Activated CD4-positive, alpha-beta T cell treated with anti-CD3 and anti-CD28 coated beads for 36 hours (primary cell): ENCODE measurements around the gene ERGIC1. TPM values are rescaled to one million over a fixed set of nuclear protein-coding genes. Genes with fewer than 3 reads are reported as not detected.
"Not testable (repeated sequence)": the region's sequence is repeated elsewhere in the genome, so short reads cannot be mapped to it uniquely, and the experiment has no call there.

Experiments used
- ATAC-seq: fragments of 200-7000 bp; cut with Tn5 transposase; one replicate; pipeline ENCODE4 v1.10.0; 2021; ENCODE audit warnings: mild to moderate bottlenecking, moderate library complexity
- CTCF ChIA-PET: fragments of 350-600 bp; sonication (Branson Sonifier 250); formaldehyde crosslinking; loops from one replicate; lab custom pipeline; 2021; ENCODE audit warnings: antibody characterized with exemption; lab: Charles Lee
- POLR2A ChIA-PET: fragments of 350-600 bp; sonication (Branson Sonifier 250); formaldehyde crosslinking; loops from one replicate; lab custom pipeline; 2021; ENCODE audit warnings: antibody characterized with exemption, inconsistent platforms; lab: Charles Lee
- DNase-seq: peaks from one replicate; pipeline ENCODE4 v3.0.0-alpha.2; 2020
- H3K27ac Mint-ChIP-seq: one replicate; pipeline ENCODE4 v1.8.0; 2021; ENCODE audit warnings: mixed read lengths
- H3K27me3 Mint-ChIP-seq: one replicate; pipeline ENCODE4 v1.8.0; 2021; ENCODE audit warnings: mixed read lengths
- H3K36me3 Mint-ChIP-seq: one replicate; pipeline ENCODE4 v1.8.0; 2021; ENCODE audit warnings: low read depth, mixed read lengths
- H3K4me1 Mint-ChIP-seq: one replicate; pipeline ENCODE4 v1.8.0; 2021; ENCODE audit warnings: mixed read lengths
- H3K4me3 Mint-ChIP-seq: one replicate; pipeline ENCODE4 v1.8.0; 2021; ENCODE audit warnings: mild to moderate bottlenecking, moderate library complexity, mixed read lengths
- H3K9me3 Mint-ChIP-seq: one replicate; pipeline ENCODE4 v1.8.0; 2021; ENCODE audit warnings: low read depth, mixed read lengths
- intact Hi-C, 2 experiments: fragments of 100-400 bp; cut with DNase I in 1 of 2; cut with micrococcal nuclease in 1 of 2; formaldehyde crosslinking; loops; one replicate each; pipeline versions ENCODE4 v1.14.2 to v1.15.1; 2022 to 2024; cut with DNase I, micrococcal nuclease
- total RNA-seq, 2 experiments: library from RNA; stranded (reverse); gene quantifications; one replicate each; pipeline ENCODE4 v1.2.3, GENCODE V29; 2021

The ERGIC1 gene, protein sequence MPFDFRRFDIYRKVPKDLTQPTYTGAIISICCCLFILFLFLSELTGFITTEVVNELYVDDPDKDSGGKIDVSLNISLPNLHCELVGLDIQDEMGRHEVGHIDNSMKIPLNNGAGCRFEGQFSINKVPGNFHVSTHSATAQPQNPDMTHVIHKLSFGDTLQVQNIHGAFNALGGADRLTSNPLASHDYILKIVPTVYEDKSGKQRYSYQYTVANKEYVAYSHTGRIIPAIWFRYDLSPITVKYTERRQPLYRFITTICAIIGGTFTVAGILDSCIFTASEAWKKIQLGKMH
- total RNA-seq = 10 to 100 TPM; 40.3 to 50.0 TPM

- POLR2A ChIA-PET = interaction anchor here (1.5 kb wide), 1 partner anchor 61 kb away, joined by 4 read pairs; no protein-coding TSS in a partner anchor
- Mint-ChIP-seq H3K36me3 (peaks cover 5% of the 10 kb centered on the region), H3K27ac (peak within 1 kb of the TSS; percentile 84), H3K4me1 (peaks cover 42% of the 10 kb centered on the region), H3K4me3 (peak within 1 kb of the TSS; percentile 79), H3K27me3 (no peaks in the 10 kb centered on the region), H3K9me3 (no peaks in the 10 kb centered on the region)
- DNase-seq (peak; percentile 79), ATAC-seq (peak; percentile 77)
- CTCF ChIA-PET = interaction anchor here (1.0 kb wide), 1 partner anchor 61 kb away, joined by 3 read pairs; no protein-coding TSS in a partner anchor
- intact Hi-C loops = loop anchor here (1.0 to 5.0 kb wide), 6 partner anchors 27 to 223 kb away; partner anchors contain the start of genes CREBRF (in 1 of the 2) and RPL26L1 (in 1 of the 2)
Measured at GRCh38 chr5:172833686-172834414, at the start of gene ERGIC1. Gene ERGIC1 (plus strand): TSS chr5:172834251. CDS start chr5:172834414, 163 bp downstream.

GRCh38 chr5:172785429-172786088 is 48.5 kb upstream of the ERGIC1 start:
- H3K27me3 Mint-ChIP-seq = no peaks in the 10 kb centered on the region
- no peaks in the 10 kb centered on the region for H3K36me3 Mint-ChIP-seq
- no peak overlapping the region for H3K4me3 Mint-ChIP-seq
- DNase-seq = no peak
- ChIA-PET CTCF (no interaction called here), POLR2A (no interaction called here)
- H3K27ac Mint-ChIP-seq = no peak overlapping the region
- intact Hi-C loops = no loop called here
- peaks cover 14% of the 10 kb centered on the region for H3K4me1 Mint-ChIP-seq
- ATAC-seq = no peak
- H3K9me3 Mint-ChIP-seq = no peaks in the 10 kb centered on the region

DNA sequence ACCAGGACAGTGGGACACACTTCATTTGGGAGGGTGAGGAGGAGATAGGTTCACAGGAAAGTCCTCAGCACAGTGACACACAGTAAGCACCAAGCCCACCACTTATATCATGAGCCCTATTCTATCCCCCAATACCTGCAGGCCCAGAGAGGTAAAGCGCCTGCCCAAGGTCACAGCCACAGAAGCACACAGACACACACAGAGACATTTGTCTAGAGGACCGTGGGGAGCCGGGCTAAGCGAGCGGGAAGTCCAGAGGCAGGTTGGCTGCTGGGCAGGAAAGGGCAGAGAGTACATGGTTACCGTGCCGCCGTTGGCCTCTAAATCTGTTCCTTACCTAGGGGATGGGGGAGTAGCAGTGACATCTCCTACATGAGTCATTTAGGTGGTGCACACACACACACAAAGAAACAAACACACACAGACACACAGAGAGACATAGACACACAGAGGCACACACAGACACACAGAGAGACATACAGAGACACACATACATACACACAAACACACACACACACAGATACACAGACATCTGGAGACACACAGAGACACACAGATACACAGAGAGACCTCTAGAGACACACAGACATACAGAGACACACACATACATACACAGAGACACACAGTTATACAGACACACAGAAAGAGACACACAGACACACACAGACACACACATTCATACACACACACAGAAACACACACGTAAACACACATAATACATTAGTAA is 47.2 kb upstream of the ERGIC1 start:
- CTCF ChIA-PET = no interaction called here
- H3K36me3 Mint-ChIP-seq = no peaks in the 10 kb centered on the region
- intact Hi-C loops = no loop called here
- peaks cover 9% of the 10 kb centered on the region for H3K4me1 Mint-ChIP-seq
- no peak for DNase-seq
- H3K27me3 Mint-ChIP-seq = no peaks in the 10 kb centered on the region
- H3K27ac Mint-ChIP-seq = no peak overlapping the region
- POLR2A ChIA-PET = interaction anchor here (0.6 kb wide), 1 partner anchor 151 kb away, joined by 8 read pairs; no protein-coding TSS in a partner anchor
- no peaks in the 10 kb centered on the region for H3K9me3 Mint-ChIP-seq
- no peak overlapping the region for H3K4me3 Mint-ChIP-seq
- no peak for ATAC-seq

GRCh38 chr5:172787538-172787937 is 46.5 kb upstream of the ERGIC1 start:
- POLR2A ChIA-PET = interaction anchor here (0.6 kb wide), 1 partner anchor 151 kb away, joined by 8 read pairs; no protein-coding TSS in a partner anchor
- H3K27ac Mint-ChIP-seq, CTCF ChIA-PET, ATAC-seq, H3K4me1 Mint-ChIP-seq, H3K27me3 Mint-ChIP-seq, DNase-seq, H3K36me3 Mint-ChIP-seq, H3K9me3 Mint-ChIP-seq, H3K4me3 Mint-ChIP-seq, intact Hi-C loops: not testable (repeated sequence)

- ATAC-seq (no peak), DNase-seq (no peak)
- POLR2A ChIA-PET = interaction anchor here (0.5 kb wide), 1 partner anchor 32 kb away, joined by 3 read pairs; no protein-coding TSS in a partner anchor
- no peaks in the 10 kb centered on the region for H3K27me3 Mint-ChIP-seq
- no peak overlapping the region for H3K4me3 Mint-ChIP-seq
- H3K4me1 Mint-ChIP-seq = peaks cover 9% of the 10 kb centered on the region
- H3K27ac Mint-ChIP-seq = no peak overlapping the region
- CTCF ChIA-PET = interaction anchor here (0.6 kb wide), 1 partner anchor 10 kb away, joined by 3 read pairs; no protein-coding TSS in a partner anchor
- H3K36me3 Mint-ChIP-seq = no peaks in the 10 kb centered on the region
- H3K9me3 Mint-ChIP-seq = no peaks in the 10 kb centered on the region
- intact Hi-C loops = no loop called here
Measured at GRCh38 chr5:172788771-172789686, 45.0 kb upstream of the ERGIC1 start.

DNA sequence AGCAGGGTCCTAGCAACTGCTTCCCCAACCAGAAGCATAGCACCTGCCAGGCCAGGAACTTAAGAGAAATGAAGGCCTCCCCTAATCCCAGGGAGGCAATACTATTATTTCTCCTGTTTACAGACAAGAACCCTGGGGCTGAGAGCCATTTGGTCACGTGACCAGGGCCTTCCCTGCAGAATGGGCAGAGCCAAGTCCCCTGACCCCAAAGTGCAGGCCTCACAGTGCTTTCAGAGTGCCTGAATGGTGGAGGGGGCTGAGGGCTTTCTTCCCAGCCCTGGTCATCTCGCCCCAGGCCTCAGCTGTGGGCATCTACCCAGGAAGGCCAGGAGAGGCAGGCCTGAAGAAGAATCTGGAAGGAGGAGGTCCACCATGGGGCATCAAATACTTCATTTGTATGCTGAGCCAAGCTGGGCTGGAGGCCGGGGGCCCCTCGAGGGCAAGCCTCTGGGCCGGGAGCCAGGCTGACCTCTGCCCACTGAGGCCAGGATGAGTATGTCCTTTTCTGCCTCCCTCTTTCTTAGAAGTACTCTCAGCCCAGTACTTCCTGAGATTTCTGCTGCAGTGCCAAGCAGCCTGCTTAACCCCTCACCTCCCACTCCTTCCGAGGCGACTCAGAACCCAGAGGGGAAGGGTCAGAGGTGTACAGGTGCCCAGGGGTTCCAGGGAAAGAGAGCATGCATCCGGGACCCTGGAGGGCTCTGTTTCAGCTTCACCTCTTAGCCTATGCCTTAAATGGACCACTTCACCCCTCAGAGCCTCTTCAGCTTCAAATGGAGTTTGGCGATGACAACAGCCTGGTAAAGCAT is 44.2 kb upstream of the ERGIC1 start:
- ATAC-seq = no peak
- H3K4me3 Mint-ChIP-seq = no peak overlapping the region
- POLR2A ChIA-PET = interaction anchor here (0.5 to 0.6 kb wide), 2 partner anchors 7 to 31 kb away, joined by 3 read pairs; no protein-coding TSS in a partner anchor
- no peak overlapping the region for H3K27ac Mint-ChIP-seq
- peaks cover 10% of the 10 kb centered on the region for H3K4me1 Mint-ChIP-seq
- no peaks in the 10 kb centered on the region for H3K36me3 Mint-ChIP-seq
- DNase-seq = no peak
- CTCF ChIA-PET = no interaction called here
- no peaks in the 10 kb centered on the region for H3K9me3 Mint-ChIP-seq
- no peaks in the 10 kb centered on the region for H3K27me3 Mint-ChIP-seq
- intact Hi-C loops = no loop called here

DNA sequence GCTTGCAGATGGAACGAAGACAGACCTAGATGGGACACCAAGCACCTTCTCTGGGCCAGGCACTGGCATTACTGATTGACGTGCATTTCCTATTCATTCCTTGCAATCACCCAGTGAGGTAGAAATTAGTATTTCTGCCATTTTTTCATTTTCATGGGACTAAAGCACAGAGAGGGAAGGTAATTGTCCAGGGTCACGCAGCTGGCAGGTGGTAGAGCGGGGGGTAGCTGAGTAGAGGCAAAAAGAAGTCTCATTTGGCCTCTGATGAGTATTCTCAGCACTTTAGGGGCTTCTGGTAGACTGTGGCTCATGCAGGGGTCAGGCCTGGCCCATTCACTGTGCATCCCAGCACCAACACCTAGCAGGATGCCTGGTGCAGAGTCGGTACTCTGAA is 43.6 kb upstream of the ERGIC1 start:
- ATAC-seq (no peak), DNase-seq (no peak)
- H3K9me3 Mint-ChIP-seq = no peaks in the 10 kb centered on the region
- peaks cover 10% of the 10 kb centered on the region for H3K4me1 Mint-ChIP-seq
- no peak overlapping the region for H3K27ac Mint-ChIP-seq
- intact Hi-C loops = no loop called here
- no peaks in the 10 kb centered on the region for H3K27me3 Mint-ChIP-seq
- ChIA-PET POLR2A (interaction anchor here (0.6 kb wide), 1 partner anchor 8 kb away, joined by 3 read pairs; no protein-coding TSS in a partner anchor), CTCF (no interaction called here)
- no peaks in the 10 kb centered on the region for H3K36me3 Mint-ChIP-seq
- no peak overlapping the region for H3K4me3 Mint-ChIP-seq

DNA sequence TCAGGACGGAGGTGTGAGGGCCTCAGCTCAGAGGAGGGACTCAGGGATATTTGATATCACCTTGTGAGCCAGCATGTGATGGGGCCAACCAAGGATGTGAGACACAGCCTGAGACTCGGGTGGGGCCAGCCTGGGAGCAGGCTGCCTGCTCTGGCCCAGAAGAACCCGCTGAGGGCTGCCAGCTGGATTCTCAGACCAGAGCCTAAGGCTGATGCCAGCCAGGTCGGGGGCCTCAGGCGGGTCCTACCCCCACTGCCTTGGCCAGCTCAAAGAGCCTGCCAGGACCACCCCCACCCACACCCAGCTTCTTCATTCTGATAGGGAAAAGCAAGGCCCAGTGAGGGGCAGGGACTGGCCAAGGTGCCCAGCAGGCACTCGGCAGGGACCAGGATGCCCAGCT is 42.8 kb upstream of the ERGIC1 start:
- Mint-ChIP-seq H3K4me3 (no peak overlapping the region), H3K9me3 (no peaks in the 10 kb centered on the region), H3K27ac (no peak overlapping the region), H3K27me3 (no peaks in the 10 kb centered on the region), H3K4me1 (peaks cover 10% of the 10 kb centered on the region), H3K36me3 (no peaks in the 10 kb centered on the region)
- intact Hi-C loops = no loop called here
- ChIA-PET CTCF (interaction anchor here (0.5 to 1.1 kb wide), 2 partner anchors 14 to 127 kb away, joined by 3 read pairs; no protein-coding TSS in a partner anchor), POLR2A (no interaction called here)
- no peak for ATAC-seq
- no peak for DNase-seq

DNA sequence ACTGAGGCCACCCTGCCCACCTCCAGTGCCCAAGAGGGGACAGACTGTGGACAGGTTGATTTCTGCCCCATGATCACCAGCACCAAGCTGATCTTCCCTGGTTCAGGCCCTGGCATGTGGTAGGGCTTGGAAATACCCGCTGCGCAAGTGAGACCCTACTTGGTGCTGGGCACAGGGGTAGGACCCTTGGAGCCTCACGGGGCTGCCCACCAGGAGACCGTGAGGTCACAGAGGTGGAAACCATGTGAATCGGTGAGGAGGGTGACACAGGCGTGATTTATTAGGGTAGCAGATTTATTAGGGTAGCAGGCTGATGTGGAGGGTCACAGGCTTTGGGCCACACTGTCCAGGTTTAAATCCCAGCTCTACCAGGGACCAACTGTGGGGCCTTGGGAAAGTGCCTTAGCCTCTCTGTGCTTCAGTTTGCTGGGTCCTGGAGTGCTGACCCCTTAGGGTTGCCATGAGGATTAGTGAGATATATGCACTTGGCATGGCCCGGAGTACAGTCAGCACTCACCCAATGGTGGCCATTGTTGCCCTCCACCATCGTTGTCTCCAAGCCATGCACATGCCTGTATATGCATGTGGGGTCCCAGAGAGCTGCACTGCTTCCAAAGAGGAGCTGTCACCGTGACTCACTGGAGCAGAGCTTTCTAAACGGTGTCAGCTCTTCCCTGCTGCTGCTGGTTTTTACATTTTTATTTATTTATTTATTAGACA is 42.2 kb upstream of the ERGIC1 start:
- H3K27me3 Mint-ChIP-seq = no peaks in the 10 kb centered on the region
- ATAC-seq = no peak
- H3K36me3 Mint-ChIP-seq = no peaks in the 10 kb centered on the region
- H3K4me1 Mint-ChIP-seq = peaks cover 10% of the 10 kb centered on the region
- POLR2A ChIA-PET = interaction anchor here (0.7 kb wide), 1 partner anchor 85 kb away, joined by 3 read pairs; no protein-coding TSS in a partner anchor
- H3K27ac Mint-ChIP-seq = no peak overlapping the region
- CTCF ChIA-PET = interaction anchor here (0.5 to 1.1 kb wide), 2 partner anchors 14 to 128 kb away, joined by 3 read pairs; no protein-coding TSS in a partner anchor
- H3K9me3 Mint-ChIP-seq = no peaks in the 10 kb centered on the region
- no peak overlapping the region for H3K4me3 Mint-ChIP-seq
- DNase-seq = no peak
- intact Hi-C loops = no loop called here
